ENCODE measurements around the gene KCTD15.

KCTD15 gene

GRCh38 chr19:33772102-33772857 lies 24.4 kb upstream of the KCTD15 start:
- no peak for DNase-seq

- DNase-seq, result no peak
These were observed 23.9 kb upstream of the KCTD15 start for GRCh38 chr19:33772858-33773180.

- DNase-seq, result no peak
These were observed 22.7 kb upstream of the KCTD15 start for GRCh38 chr19:33773704-33774624.

GRCh38 chr19:33774751-33775150 lies 21.9 kb upstream of the KCTD15 start:
- DNase-seq, result no peak

GRCh38 chr19:33775731-33776487 lies 20.8 kb upstream of the KCTD15 start:
- no peak for DNase-seq

- DNase-seq, result no peak
These were observed 19.3 kb upstream of the KCTD15 start for GRCh38 chr19:33777351-33777750.

GRCh38 chr19:33777753-33778088 lies 18.9 kb upstream of the KCTD15 start:
- no peak for DNase-seq

- peak; percentile 95 for DNase-seq
These were observed 18.4 kb upstream of the KCTD15 start for GRCh38 chr19:33778089-33778791.

GRCh38 chr19:33779849-33780248 lies 16.8 kb upstream of the KCTD15 start:
- no peak for DNase-seq

- no peak for DNase-seq
These were observed 16.4 kb upstream of the KCTD15 start for GRCh38 chr19:33780251-33780650.

GRCh38 chr19:33780746-33781145 lies 15.9 kb upstream of the KCTD15 start:
- DNase-seq, result no peak

- no peak for DNase-seq
These were observed 15.2 kb upstream of the KCTD15 start for GRCh38 chr19:33781415-33781935.

GRCh38 chr19:33781996-33782395 lies 14.7 kb upstream of the KCTD15 start:
- no peak for DNase-seq

- DNase-seq, result no peak
These were observed 12.2 kb upstream of the KCTD15 start for GRCh38 chr19:33784432-33784831.

GRCh38 chr19:33785795-33786194 lies 10.9 kb upstream of the KCTD15 start:
- no peak for DNase-seq

GRCh38 chr19:33788676-33789075 lies 8.0 kb upstream of the KCTD15 start:
- no peak for DNase-seq

- DNase-seq, result no peak
These were observed 7.3 kb upstream of the KCTD15 start for GRCh38 chr19:33789344-33789743.

- DNase-seq, result no peak
These were observed 1.8 kb upstream of the KCTD15 start for GRCh38 chr19:33794683-33795369.

GRCh38 chr19:33795370-33796163 lies 1.1 kb upstream of the KCTD15 start:
- peak; percentile 82 for DNase-seq

GRCh38 chr19:33797802-33798671 lies 1.4 kb downstream of the KCTD15 start:
- no peak for DNase-seq

Data from activated CD8-positive, alpha-beta memory T cell treated with anti-CD3 and anti-CD28 coated beads for 24 hours (primary cell).